ENCODE results near the gene RABGEF1.

- TF ChIP-seq CTCF (conservative IDR thresholded peaks at IDR 0.05) (no peak), EZH2 (IDR thresholded peaks at IDR 0.05; ENCODE audit: low read depth) (no peak)
These were observed 11.3 kb upstream of the RABGEF1 start for GRCh38 chr7:66729274-66729673.

Data from PC-9 (cell line).